Large intestine (tissue), 3 donors: ENCODE results near the gene SH3GL3. TPM values are rescaled to one million over a fixed set of nuclear protein-coding genes. Genes with fewer than 3 reads are reported as not detected.
A peak's percentile ranks its signal among the peaks of the same experiment; 100 is the strongest.

Experiments used
- DNase-seq, 2 donors: peaks; one replicate each; pipeline versions ENCODE4 v3.0.0 to v3.0.0-alpha.2; 2013
- H3K27ac ChIP-seq: one replicate; pipeline ENCODE4 v1.5.1; 2013; ENCODE audit warnings: low read length
- H3K27me3 ChIP-seq: 2 replicates; pipeline ENCODE4 v1.6.1; 2013; ENCODE audit warnings: low read length; ENCODE audit not compliant: control insufficient read depth, insufficient read depth
- H3K36me3 ChIP-seq: 2 replicates; pipeline ENCODE4 v1.6.1; 2013; ENCODE audit warnings: low read length; ENCODE audit not compliant: control insufficient read depth, insufficient read depth
- H3K4me1 ChIP-seq: one replicate; pipeline ENCODE4 v1.6.1; 2013; ENCODE audit warnings: low read length; ENCODE audit not compliant: control insufficient read depth, insufficient read depth
- H3K4me3 ChIP-seq: one replicate; pipeline ENCODE4 v1.5.1; 2013; ENCODE audit warnings: low read length
- H3K9me3 ChIP-seq: one replicate; pipeline ENCODE4 v1.6.1; 2013; ENCODE audit warnings: mild to moderate bottlenecking, low read depth, low read length, moderate library complexity; ENCODE audit not compliant: control insufficient read depth
- whole genome bisulfite sequencing: methylation state at CpG from one replicate; pipeline ENCODE4 v1.1.5; 2013; ENCODE audit warnings: low lambda C conversion rate; ENCODE audit not compliant: insufficient coverage; 5-methylcytosine and 5-hydroxymethylcytosine counted together
- polyA plus RNA-seq: library from polyadenylated mRNA; unstranded; fragments of 120-200 nt; gene quantifications from one replicate; pipeline ENCODE4 v1.2.1, GENCODE V29; 2013

SH3GL3 gene
- polyA plus RNA-seq, 1 donor: 4.7 TPM

- Histone ChIP-seq H3K4me3 (no peak overlapping the region), H3K36me3 (no peaks in the 10 kb centered on the region), H3K4me1 (no peaks in the 10 kb centered on the region), H3K27me3 (no peaks in the 10 kb centered on the region), H3K9me3 (no peaks in the 10 kb centered on the region), H3K27ac (no peak overlapping the region)
- peak; percentile 14 to 18 for DNase-seq
- WGBS: no CpG with 5 or more reads among the region's 7 CpGs
These were observed 112.3 kb downstream of the SH3GL3 start for GRCh38 chr15:83559310-83559966.

- Histone ChIP-seq H3K27me3 (no peaks in the 10 kb centered on the region), H3K4me3 (no peak overlapping the region), H3K9me3 (no peaks in the 10 kb centered on the region), H3K27ac (no peak overlapping the region), H3K36me3 (no peaks in the 10 kb centered on the region), H3K4me1 (no peaks in the 10 kb centered on the region)
- no peak for DNase-seq
These were observed 114.5 kb downstream of the SH3GL3 start for GRCh38 chr15:83561661-83562060.

- WGBS: no CpG with 5 or more reads among the region's 3 CpGs
- Histone ChIP-seq H3K27me3 (no peaks in the 10 kb centered on the region), H3K4me1 (no peaks in the 10 kb centered on the region), H3K36me3 (no peaks in the 10 kb centered on the region), H3K4me3 (no peak overlapping the region), H3K9me3 (no peaks in the 10 kb centered on the region), H3K27ac (no peak overlapping the region)
- DNase-seq: no peak
These were observed 118.0 kb downstream of the SH3GL3 start for GRCh38 chr15:83565138-83565537.

DNA sequence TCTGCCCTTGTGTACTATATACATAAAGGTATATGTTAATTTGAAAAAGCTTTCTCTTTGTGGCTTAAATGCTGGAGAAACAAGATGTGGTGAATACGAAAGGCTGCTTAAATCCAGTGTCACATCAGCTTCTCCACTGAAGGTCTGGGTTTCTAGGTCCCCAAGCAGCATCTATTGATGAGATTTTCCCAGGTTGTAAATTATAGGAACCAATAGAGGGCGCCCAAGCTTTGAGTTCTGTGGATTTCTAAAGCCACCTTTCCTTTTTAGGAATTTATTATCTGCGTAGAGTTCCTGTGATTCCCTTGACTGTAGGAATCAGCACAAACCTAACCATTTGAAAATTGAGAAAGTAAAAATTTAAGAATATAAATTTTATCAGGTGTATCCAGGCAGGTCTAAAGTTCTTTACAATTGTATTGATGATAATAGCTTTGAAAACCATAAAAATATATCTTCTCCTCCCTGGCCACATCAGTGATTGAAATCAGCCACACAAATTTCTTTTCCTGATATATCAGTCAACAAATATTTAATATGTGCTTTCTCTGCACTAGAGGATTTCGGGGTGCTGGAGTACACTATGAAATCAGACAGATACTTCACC is 118.5 kb downstream of the SH3GL3 start:
- H3K4me1 ChIP-seq: no peaks in the 10 kb centered on the region
- WGBS: no CpG with 5 or more reads among the region's 4 CpGs
- no peak for DNase-seq
- H3K27ac ChIP-seq: no peak overlapping the region
- H3K4me3 ChIP-seq: no peak overlapping the region
- H3K9me3 ChIP-seq: no peaks in the 10 kb centered on the region
- H3K27me3 ChIP-seq: no peaks in the 10 kb centered on the region
- no peaks in the 10 kb centered on the region for H3K36me3 ChIP-seq

GRCh38 chr15:83567318-83567717 is 120.2 kb downstream of the SH3GL3 start:
- Histone ChIP-seq H3K27ac (no peak overlapping the region), H3K36me3 (no peaks in the 10 kb centered on the region), H3K4me3 (no peak overlapping the region), H3K9me3 (no peaks in the 10 kb centered on the region), H3K4me1 (no peaks in the 10 kb centered on the region), H3K27me3 (no peaks in the 10 kb centered on the region)
- no CpG with 5 or more reads among the region's 2 CpGs for WGBS
- no peak for DNase-seq

DNA sequence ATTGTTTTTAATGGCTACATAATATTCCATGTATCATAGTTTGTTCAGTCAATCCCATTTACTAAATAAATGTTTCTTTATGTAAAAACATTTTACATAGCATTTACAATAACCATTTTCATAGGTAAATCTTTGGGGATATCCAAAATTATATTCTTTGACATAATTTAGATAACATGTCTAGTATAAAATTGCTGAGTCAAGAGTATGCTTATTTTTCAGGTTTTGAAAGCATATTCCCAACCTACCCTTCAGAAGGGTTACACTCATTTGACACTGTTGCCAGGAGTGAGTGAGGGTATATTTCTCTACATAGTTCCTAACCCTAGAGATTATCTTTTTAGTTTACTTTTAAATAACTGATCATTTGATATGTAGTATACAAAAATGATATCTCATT is 122.2 kb downstream of the SH3GL3 start:
- no peak overlapping the region for H3K27ac ChIP-seq
- H3K9me3 ChIP-seq: no peaks in the 10 kb centered on the region
- DNase-seq: no peak
- no peaks in the 10 kb centered on the region for H3K4me1 ChIP-seq
- H3K4me3 ChIP-seq: no peak overlapping the region
- no peaks in the 10 kb centered on the region for H3K27me3 ChIP-seq
- H3K36me3 ChIP-seq: no peaks in the 10 kb centered on the region

GRCh38 chr15:83570756-83571155 is 123.6 kb downstream of the SH3GL3 start:
- no peaks in the 10 kb centered on the region for H3K36me3 ChIP-seq
- no peaks in the 10 kb centered on the region for H3K27me3 ChIP-seq
- no peaks in the 10 kb centered on the region for H3K9me3 ChIP-seq
- DNase-seq: no peak
- no peak overlapping the region for H3K27ac ChIP-seq
- no CpG with 5 or more reads among the region's 6 CpGs for WGBS
- H3K4me3 ChIP-seq: no peak overlapping the region
- H3K4me1 ChIP-seq: no peaks in the 10 kb centered on the region

- Histone ChIP-seq H3K9me3 (no peaks in the 10 kb centered on the region), H3K4me3 (no peak overlapping the region), H3K36me3 (no peaks in the 10 kb centered on the region), H3K27me3 (no peaks in the 10 kb centered on the region), H3K27ac (no peak overlapping the region), H3K4me1 (no peaks in the 10 kb centered on the region)
- WGBS: 100% methylated on average over 1 of the region's 10 CpGs
- DNase-seq: no peak
These were observed 124.9 kb downstream of the SH3GL3 start for GRCh38 chr15:83571820-83572707.

DNA sequence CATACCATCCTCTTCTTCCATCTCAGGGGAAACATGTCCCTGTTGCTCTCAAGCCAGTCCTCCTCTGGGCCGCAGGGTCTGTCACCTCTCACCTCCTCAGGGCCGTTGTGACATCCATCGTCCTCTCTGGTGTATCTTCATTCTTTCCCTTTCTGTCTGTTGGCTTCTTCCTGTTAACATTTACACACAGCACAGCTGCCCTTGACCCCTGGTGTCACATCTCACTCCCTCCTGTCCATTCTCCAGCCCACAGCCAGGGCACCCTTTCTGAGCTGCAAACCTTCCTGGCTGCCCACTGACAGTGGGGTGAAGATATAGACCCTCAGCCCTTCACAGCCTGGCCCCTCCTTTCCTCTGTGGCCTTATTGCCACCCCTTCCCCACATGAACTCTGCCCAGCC is 127.2 kb downstream of the SH3GL3 start:
- no peak overlapping the region for H3K27ac ChIP-seq
- H3K4me1 ChIP-seq: no peaks in the 10 kb centered on the region
- no peak for DNase-seq
- no peak overlapping the region for H3K4me3 ChIP-seq
- 60% methylated on average over 1 of the region's 3 CpGs for WGBS
- no peaks in the 10 kb centered on the region for H3K9me3 ChIP-seq
- no peaks in the 10 kb centered on the region for H3K27me3 ChIP-seq
- no peaks in the 10 kb centered on the region for H3K36me3 ChIP-seq

DNA sequence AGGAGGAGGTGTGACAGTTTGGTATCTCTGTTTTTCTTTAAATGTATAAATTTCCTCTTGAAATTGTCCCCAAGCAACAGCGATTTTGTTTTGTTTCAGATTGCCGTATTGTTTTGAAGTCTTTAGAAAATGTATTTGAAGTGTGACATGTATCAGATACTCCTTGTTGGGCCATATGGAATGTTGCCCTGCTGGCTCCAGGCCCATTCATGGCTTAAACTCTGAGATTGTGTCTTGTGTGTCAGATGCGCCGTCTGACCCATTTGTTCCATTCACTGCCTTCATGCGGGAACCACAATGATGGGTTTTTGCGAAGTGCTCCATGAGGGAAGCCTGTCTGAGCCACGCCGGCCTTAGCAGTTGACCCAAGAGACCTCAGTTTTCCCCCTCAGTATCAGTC is 131.6 kb downstream of the SH3GL3 start:
- H3K9me3 ChIP-seq: no peaks in the 10 kb centered on the region
- no peak overlapping the region for H3K27ac ChIP-seq
- H3K36me3 ChIP-seq: no peaks in the 10 kb centered on the region
- no peaks in the 10 kb centered on the region for H3K27me3 ChIP-seq
- no peaks in the 10 kb centered on the region for H3K4me1 ChIP-seq
- no peak for DNase-seq
- H3K4me3 ChIP-seq: no peak overlapping the region
- WGBS: 71% methylated on average over 1 of the region's 8 CpGs
